IPS-18c (cell line): ENCODE results near the gene HCN2.
"Not testable (repeated sequence)": the region's sequence is repeated elsewhere in the genome, so short reads cannot be mapped to it uniquely, and the experiment has no call there.

Experiments used
- H3K4me3 ChIP-seq: 2 replicates; pipeline ENCODE4 v1.7.0; 2013; ENCODE audit warnings: low read depth, mild to moderate bottlenecking, low read length, moderate library complexity; ENCODE audit not compliant: insufficient read depth
- H3K9me3 ChIP-seq: one replicate; pipeline ENCODE4 v1.6.1; 2013; ENCODE audit warnings: mild to moderate bottlenecking, low read length, moderate library complexity; ENCODE audit not compliant: control insufficient read depth, insufficient read depth

HCN2 gene

DNA sequence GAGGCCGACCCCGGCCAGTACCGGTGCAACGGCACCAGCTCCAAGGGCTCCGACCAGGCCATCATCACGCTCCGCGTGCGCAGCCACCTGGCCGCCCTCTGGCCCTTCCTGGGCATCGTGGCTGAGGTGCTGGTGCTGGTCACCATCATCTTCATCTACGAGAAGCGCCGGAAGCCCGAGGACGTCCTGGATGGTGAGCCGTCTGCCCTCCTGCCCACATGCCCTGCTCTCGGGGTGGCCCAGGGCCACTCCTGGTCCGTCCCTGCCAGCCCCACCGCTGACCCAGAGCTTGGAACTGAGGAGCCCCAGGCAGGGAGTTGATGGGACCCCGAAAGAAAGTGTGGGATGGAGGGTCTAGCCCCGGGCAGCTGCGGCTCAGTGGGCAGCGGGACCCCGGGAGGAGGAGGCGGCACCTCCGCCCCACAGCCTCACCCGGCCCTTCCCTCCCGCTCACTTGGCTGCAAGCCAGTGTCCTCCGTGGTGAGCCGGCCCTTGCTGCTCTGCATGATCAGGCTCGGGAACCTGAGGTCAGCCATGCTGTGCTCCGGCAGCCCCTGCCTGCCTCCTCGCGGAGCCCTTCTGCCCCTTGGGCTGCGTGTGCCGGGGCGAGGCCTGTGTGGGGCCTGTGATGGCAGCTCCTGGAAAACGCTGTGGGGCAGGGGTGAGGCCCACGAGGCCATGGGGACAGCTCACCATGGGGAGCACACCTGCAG is 8.1 kb upstream of the HCN2 start:
- H3K9me3 ChIP-seq, result no peaks in the 10 kb centered on the region
- H3K4me3 ChIP-seq, result no peak overlapping the region

DNA sequence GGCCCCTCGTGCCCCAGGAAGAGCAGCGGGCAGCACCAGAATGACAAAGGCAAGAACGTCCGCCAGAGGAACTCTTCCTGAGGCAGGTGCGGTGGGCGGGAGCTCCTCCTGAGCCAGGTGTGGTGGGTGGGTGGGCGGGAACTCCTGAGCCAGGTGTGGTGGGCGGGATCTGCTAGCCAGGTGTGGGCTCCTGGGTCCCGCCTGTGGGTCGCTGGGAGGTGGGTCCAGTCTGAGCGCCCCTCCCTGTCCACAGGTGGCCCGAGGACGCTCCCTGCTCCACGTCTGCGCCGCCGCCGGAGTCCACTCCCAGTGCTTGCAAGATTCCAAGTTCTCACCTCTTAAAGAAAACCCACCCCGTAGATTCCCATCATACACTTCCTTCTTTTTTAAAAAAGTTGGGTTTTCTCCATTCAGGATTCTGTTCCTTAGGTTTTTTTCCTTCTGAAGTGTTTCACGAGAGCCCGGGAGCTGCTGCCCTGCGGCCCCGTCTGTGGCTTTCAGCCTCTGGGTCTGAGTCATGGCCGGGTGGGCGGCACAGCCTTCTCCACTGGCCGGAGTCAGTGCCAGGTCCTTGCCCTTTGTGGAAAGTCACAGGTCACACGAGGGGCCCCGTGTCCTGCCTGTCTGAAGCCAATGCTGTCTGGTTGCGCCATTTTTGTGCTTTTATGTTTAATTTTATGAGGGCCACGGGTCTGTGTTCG is 7.0 kb upstream of the HCN2 start:
- Histone ChIP-seq H3K9me3 (no peaks in the 10 kb centered on the region), H3K4me3 (no peak overlapping the region)

DNA sequence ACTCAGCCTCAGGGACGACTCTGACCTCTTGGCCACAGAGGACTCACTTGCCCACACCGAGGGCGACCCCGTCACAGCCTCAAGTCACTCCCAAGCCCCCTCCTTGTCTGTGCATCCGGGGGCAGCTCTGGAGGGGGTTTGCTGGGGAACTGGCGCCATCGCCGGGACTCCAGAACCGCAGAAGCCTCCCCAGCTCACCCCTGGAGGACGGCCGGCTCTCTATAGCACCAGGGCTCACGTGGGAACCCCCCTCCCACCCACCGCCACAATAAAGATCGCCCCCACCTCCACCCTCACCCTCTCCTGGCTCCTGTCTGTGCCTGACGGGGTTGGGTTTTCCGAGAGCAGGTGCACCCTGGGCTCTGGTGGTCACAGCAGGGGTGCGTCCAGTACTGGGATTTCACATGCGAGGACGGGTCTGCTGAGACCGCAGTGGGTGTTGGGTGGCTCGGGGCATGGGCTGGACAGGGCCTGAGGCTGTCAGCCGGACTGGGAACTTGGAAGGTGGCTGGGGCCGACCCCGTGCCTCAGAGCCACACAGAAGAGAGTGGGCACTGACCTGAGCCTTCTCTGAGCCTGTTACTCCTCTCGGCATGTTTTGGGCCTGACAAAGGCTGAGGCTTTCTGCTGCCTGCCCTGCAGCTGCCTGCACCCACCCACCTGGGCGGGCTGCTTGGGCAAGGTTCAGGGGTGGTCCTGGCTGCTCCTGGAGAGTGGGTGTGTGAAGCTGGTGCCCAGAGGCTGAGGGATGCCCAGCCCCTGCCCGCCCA is 6.3 kb upstream of the HCN2 start:
- Histone ChIP-seq H3K4me3 (no peak overlapping the region), H3K9me3 (no peaks in the 10 kb centered on the region)

DNA sequence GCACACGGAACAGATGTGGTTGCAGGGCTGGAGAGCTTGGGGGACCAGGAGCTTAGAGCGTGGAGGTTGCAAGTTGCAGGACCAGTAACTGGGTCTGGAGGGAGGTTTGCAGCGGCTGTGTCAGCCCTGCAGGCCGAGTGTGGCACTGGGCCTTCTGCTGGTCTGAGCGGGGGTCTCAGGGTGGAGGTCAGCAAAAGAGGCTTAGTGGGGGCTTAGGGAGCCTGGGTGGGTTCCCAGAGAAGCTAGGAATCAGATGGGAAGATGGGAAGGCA is 5.8 kb upstream of the HCN2 start:
- Histone ChIP-seq H3K9me3 (no peaks in the 10 kb centered on the region), H3K4me3 (no peak overlapping the region; the same call in 1 of the 2 replicates)

DNA sequence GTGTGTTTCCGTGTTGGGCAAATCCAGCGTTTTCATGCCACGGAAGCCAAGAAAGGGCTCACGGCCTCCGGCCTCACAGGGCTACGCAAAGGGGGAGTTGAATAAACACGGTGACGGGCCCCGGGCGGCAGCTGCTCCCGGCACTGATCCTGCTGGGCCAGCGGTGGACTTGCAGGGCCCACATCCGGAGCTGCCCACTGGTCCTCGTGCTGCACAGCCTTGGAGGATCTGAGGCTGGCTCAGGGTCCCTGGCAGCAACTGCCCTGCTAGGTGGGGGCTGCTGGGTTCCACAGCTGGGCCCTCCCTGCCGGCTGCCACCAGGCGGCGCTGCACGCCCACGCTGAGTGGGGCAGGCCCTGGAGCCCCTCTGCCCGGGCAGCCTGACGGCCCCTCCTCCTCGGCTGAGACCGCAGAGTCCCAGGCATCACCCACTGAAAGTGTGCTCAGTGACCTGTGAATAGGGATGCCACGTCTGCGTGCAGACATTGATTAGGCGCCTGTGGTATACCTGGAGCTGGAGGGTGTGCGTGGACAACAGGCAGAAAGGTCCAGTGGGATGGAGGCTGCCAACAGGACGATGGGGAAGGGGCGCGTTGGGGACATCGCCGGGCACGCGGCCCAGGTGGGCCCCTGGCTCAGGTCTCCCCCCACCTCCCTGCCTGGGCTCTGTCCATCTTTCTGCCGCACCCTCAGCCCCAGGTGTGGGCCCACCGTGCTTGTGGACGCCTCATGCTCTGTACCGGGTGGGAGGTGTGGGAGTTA is 5.3 kb upstream of the HCN2 start:
- Histone ChIP-seq H3K9me3 (no peaks in the 10 kb centered on the region), H3K4me3 (no peak overlapping the region; the same call in 1 of the 2 replicates)

DNA sequence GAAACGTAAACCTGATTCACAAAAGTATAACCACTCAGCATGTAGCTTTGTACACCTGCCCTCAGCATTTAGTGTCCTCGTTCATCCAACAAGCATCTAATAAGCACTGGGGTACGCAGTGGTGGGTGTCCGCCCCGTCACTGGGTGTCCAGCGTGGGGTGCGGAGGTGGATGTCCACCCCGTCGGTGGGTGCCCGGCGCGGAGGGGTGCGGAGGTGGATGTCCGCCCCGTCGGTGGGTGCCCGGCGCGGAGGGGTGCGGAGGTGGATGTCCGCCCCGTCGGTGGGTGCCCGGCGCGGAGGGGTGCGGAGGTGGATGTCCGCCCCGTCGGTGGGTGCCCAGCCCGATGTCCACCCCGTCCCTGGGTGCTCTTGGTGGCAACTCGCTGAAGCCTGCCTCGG is 4.5 kb upstream of the HCN2 start:
- H3K4me3 ChIP-seq, H3K9me3 ChIP-seq: not testable (repeated sequence)

DNA sequence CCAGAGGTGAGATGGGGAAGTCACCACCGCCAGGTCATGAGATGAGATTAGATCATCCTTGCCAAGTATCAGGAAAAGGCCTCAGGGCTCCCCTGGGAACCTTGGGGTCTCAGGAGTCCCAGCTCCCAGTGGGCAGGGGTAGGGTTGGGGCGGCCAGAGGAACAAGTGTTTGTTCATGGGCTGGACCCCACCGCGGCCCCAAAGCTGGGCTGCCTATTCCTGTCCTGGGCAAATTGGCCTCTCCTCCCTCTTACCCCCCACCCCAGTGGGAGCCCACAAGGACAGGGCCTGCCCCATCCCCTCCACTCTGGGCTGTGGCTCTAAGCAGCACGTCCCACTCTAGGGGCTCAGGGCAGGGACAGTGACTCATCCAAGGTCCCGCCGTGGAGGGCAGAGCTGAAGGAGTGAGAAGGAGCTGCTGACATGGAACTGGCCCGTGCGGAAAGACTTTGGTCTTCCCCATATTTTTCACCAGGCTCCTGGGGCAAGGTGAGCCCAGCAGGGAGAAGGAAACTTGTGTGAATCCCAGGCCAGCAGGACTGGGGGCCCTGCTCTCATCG is 4.0 kb upstream of the HCN2 start:
- H3K4me3 ChIP-seq, result no peak overlapping the region
- H3K9me3 ChIP-seq, result no peaks in the 10 kb centered on the region

DNA sequence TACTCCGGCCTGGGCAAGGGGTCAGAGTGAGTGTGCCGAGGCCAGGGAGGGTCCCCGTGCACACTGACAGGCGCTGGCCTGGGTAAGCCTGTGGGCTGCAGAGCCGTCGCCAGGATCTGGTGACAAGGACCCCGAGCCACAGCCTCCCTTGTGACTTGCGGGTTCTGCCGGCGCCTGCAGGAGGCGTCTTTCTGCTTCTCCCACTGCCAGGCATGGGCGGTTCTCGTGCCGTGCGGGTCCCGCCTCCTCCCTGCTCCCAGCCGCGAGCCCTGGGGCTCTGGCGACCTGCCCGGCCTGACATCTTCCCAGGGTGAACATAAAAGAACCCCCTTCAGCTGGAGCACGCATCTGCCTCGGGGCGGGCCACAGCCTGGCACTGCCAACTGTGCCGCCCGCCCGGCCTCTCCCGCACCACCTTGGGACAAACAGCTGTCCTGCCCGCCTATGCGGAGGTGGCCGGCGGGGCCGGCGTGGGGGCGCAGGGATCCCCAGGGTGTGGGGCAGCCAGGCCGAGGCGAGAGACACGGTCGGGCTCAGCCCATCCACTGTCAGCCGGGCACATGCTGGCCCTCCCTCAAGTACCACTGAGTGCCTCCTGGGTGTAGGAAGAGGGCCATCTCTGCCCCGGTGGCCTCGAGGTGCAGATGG is 1.5 kb upstream of the HCN2 start:
- H3K9me3 ChIP-seq, result no peaks in the 10 kb centered on the region
- no peak overlapping the region for H3K4me3 ChIP-seq

DNA sequence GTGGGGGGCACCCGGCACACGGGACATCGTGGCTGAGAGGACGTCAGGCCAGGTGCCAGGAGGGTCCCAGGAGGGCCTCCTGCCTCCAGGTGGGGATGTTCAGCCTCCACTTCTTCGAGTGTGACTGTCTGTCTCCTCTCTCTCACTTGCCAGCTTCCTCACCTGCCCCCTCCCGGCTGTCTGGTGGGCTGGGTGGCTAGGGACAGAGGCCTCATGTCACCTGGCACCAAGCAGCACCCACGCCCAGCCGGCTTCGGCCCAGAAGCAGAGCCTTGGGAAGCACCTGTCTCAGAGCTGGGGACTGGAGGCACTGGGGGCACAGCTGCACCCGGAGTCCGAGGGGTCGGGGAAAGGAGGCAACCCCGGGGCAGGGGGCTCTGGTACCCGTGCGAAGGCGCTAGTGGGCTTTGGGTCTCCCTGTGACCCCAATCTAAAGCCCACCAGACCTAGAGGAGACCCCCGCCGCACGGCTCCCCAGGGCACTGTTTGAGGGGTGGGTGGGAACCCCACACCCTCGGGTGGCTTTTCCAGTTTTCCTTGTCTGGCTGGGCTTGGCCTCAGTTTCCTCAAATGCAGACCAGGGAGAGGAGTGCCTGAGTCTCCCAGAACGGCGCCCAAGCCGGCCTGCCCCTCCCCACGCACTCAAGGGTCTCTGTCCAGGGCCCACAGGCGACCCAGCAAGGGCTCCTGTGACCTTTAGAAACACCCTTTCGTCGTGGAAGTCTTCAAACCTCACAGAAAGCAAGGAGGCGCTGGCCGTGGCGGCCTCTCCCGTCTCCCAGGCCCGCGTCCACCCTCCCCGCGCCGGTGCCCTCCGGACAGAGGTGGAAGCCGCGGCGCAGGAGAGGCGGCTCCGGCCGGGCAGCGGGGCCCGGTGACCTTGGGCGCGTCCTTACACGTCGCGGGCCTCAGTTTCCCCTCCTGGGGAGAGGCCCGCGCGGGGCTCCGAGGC is 664 bp upstream of the HCN2 start:
- Histone ChIP-seq H3K4me3 (peak overlapping the region; percentile 40; the same call in 1 of the 2 replicates), H3K9me3 (no peaks in the 10 kb centered on the region)

DNA sequence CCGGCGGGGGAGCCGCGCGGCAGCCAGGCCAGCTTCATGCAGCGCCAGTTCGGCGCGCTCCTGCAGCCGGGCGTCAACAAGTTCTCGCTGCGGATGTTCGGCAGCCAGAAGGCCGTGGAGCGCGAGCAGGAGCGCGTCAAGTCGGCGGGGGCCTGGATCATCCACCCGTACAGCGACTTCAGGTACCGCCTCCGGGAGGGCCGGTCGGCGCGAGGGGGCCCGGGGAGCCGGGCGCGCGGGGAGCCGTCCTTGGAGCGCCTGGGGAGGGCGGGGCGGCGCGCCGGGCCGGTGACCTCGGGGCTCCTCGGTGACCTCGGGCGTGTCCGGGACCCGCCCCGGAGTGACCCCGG is 690 bp downstream of the HCN2 start:
- no peaks in the 10 kb centered on the region for H3K9me3 ChIP-seq
- H3K4me3 ChIP-seq, result peak overlapping the region; percentile 36

DNA sequence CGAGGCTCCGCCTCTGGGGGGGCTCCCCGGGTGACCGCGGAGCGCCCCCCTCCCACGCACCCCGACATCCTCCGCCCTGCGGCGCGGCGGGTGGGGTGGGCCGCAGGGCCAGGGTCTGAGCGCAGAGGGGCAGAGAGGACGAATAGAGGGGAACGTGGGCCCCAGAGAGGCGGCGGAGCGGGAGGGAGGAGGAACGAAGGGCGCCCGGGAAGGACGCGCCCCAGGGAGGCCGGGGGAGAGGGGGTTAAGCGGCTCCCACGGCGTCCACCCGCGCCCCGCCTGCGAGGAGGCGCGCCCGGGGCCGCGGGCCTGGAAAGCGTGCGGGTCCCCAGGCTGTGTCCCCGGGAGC is 1.0 kb downstream of the HCN2 start:
- Histone ChIP-seq H3K9me3 (no peaks in the 10 kb centered on the region), H3K4me3 (0 out of 2 replicates have a peak overlapping the region, but pooled peaks have one; percentile 36)

DNA sequence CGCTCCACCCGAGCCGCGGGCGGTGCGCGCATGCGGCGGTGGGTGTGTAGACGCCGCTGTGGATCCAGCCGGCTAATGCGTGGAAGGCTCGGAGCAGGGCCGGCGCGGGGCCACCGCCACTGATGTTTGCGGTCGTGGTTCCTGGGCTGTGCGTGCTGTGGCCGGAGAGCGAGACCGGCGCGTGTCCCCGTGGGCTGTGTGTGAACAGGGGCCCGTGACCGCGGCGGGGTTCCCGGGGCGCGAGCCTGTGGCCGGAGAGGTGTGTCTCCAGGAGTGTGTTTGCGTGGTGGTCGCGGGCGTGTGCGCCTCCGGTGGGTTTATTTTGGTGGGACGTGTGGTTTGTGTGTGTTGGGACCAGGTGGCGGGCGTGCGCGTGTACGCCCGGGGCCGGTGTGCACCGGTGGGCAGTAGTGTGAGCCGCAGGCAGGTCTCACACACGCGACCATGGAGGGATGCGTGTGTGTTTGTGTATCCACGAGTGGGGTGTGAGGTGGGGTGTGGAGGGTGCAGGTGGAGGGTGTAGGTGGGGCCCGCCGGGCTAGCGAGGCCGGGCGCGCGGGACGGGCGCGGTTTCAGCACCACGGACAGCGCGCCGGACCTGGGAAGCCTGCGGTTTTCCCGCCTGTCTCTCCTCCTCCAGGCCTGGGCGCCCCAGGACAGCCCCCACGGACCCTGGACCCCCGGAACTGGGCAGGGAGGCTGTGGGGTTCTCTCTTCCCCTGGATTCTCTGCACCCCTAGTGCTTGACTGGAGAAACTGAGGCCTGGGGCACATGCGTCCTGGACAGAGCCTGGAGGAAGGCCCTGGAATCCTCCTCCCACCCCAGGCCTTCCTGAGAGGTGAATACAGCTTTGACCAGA is 1.6 kb downstream of the HCN2 start:
- no peak overlapping the region for H3K4me3 ChIP-seq
- no peaks in the 10 kb centered on the region for H3K9me3 ChIP-seq

DNA sequence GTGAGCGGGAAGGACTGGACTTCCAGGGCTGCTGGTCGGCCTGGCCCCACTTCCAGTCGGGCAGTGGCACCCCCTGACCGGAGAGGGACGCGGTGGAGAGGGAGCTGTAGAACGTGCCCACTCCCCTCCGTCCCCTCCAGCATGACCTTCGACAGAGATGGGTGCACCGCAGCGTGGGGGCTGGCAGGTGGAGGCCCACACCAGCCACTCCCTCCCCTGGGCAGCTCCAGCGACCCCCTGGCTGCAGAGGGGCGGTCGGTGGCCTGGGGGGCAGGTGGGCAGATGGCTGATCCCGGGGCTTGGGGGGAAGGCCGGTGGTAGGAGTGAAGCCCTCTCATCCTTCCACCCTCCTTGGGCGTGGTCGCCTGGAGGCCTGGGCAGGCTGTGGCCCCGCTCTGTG is 2.4 kb downstream of the HCN2 start:
- Histone ChIP-seq H3K4me3 (no peak overlapping the region), H3K9me3 (no peaks in the 10 kb centered on the region)

DNA sequence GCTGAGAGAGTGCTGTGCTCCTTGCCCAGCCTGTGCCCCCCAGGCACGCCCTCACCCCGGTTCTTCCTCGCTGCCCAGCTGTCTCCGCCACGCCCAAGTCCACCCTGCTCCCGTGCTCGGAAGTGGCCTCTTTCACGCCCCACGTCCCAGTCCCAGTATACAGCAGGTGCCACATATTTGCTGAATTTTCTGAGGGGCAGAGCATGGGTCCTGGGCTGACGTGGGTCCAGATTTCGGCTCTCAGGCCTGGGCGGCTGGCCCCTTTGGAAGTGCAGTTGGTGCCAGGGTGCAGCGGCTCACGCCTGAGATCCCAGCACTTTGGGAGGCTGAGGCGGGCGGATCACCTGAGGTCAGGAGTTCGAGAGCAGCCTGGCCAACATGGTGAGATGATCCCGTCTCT is 3.4 kb downstream of the HCN2 start:
- H3K9me3 ChIP-seq, result no peaks in the 10 kb centered on the region
- no peak overlapping the region for H3K4me3 ChIP-seq

DNA sequence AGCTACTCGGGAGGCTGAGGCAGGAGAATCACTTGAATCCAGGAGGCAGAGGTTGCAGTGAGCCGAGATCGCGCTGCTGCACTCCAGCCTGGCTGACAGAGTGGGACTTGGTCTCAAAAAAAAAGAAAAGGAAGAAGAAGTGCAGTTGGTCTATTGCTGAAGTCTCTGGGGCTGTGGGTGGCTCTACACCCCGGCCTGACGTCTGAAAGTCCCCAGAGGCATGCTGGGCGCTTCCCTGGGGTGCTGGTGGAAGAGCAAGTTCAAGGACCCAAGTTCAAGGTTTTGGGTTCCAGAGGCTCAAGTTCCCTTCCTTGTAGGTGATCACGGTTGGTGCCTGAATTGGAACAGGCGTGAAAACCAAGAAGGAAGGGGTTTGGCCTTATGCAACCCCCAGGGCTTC is 3.8 kb downstream of the HCN2 start:
- H3K4me3 ChIP-seq, result no peak overlapping the region
- H3K9me3 ChIP-seq, result no peaks in the 10 kb centered on the region
